Mesenteric fat pad (tissue), 1 donor: ENCODE measurements around the gene PMPCA. TPM values are rescaled to one million over a fixed set of nuclear protein-coding genes. Genes with fewer than 3 reads are reported as not detected.

ENCODE experiments used
- DNase-seq: peaks from one replicate; pipeline ENCODE4 v3.0.0-alpha.2; 2020; ENCODE audit warnings: low spot score
- total RNA-seq: library from RNA; stranded (reverse); fragmentation: NEBNext Ultra II Directional; extraction: Animal tissue kit (Norgen Biotek cat#: 25700); gene quantifications from one replicate; pipeline ENCODE4 v1.2.1, GENCODE V29; 2021
- donor health status: DM: yes; HTN: yes; CAD: no.

PMPCA gene
- total RNA-seq, 1 donor from 2014 or later: 47.3 TPM

DNA sequence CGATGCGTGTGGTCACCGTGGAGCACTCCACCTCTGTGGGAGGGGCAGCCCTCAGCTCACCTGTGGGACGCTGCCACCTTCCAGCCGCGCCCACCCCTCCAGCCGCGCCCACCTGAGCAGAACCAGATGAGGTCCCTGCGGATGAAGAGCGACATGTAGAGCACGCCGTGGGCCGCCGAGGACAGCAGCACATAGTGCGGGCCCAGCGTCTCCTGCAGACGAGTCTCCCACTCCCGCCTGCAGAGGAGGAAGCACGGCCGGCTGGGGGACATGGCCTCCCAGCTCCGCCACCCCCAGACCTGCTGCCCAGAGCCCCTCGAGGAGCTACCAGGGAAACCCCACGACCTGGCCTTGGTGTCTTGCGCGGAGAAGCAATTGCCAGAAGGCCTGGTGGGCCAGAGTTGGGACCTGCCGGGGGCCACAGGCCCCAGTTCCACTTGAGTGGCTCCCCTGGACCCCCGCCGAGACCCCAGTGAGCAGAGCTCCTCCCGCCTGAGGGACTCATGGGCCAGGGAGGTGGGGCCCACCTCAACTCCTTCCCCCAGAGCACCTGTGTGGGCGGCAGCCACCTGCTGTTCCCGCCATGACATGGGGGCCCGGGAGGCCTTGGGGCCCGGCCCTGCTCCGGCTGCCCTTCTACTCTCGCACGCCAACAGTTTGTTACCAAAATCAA lies 22.7 kb downstream of the PMPCA start:
- DNase-seq: no peak

DNA sequence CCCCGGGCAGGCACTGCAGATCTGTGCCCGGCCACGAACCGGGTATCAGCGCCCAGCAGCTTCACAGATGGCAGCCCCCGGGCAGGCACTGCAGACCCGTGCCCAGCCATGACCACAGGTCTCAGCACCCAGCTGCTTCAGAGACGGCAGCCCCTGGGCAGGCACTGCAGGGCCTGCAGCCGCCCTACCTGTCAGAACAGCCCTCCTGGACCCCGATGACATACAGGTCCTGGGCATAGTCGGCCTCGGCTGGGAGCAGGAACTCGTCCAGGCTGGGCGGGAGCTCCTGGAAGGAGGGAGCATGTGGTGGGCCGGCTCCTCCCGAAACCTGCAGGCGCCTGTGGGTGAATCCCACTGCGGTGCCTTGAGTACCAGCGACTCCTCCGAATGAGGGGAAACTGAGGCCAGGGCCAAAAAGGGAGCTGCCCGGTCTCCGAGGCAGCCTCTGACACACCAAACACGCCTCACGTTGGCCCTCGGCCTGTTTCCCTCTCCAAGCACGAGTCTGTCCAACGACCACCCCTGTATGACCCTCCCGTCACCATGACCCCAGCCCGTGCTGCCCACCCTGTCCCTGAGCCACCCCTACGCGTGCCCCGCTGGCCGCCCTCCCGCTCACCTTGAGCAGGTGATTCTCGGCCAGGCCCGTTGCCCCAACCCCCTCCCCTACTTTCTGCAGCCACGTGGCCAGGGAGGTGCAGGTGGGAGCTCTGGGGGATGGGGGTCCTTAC lies 23.6 kb downstream of the PMPCA start:
- no peak for DNase-seq

DNA sequence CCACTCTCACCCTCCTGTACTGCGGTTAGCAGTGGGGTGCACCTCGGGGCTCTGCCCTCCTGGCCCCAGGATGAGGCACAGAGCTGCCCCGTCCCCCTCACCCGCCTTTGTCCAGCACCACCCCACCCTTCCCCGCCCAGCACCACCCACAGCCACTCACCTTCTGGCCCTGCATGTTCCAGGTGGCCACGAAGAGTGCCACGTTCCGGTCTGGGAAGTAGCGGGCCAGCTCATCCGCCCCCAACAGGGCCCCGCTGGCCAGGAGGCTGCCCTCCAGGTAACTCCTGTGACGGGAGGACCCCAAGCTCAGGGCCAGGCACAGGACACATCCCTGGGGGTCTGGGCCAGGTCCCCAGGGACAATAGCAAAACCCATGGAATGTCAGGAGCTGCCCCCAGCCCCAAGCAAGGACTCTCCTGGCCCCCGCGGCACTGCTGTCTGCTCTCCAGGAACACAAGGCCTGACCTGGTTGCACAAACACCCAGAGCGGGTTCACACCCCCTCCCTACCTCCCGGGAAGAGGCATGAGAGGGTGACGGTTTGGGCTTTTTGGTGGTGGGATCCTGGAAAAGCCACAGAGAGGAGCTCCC lies 24.2 kb downstream of the PMPCA start:
- DNase-seq: no peak

DNA sequence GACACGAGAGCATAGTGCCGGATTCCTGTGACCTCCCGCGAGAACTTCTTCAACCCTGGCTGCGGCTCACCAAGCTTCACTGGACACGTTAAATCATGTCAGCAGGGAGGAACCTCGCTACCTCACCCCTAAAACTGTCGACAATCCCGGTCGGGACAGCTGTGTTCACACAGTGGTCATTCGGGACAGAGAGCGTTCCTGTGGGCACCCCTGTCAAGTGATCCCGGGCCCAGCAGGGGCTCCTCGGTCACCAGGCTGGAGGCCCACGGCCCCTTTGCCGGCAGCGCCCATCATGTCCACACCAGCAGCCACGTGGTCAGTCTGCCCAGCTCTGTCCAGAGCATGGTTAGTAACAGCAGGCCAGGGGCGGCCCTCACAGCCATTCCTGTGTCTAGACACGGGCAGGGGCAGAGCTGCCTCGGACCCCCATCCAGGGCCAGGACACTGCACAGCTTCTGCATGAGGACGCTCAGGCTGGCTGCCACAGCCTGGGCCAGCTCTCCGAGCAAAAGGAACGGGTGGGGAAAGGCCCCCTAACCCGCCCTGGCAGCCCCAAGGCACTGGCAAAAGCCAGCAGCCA lies 25.7 kb downstream of the PMPCA start:
- no peak for DNase-seq

DNA sequence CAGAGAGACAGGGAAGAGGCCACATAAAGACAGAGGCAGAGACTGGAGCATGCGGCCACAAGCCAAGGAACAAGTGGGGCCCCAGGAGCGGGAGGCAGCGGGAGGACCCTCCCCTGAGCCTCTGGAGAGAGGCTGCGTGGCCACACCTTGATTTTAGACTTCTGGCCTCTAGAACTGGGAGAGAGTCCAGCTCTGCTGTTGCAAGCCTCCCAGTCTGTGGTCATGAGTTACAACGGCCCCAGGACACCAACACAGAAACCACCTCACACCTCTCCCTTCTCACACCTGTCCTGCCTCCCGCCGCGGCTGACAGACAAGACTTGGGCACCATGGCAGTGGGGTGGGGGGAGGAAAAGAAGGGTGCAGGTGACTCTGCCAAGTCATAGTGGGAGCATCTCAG lies 27.0 kb downstream of the PMPCA start:
- DNase-seq: no peak

DNA sequence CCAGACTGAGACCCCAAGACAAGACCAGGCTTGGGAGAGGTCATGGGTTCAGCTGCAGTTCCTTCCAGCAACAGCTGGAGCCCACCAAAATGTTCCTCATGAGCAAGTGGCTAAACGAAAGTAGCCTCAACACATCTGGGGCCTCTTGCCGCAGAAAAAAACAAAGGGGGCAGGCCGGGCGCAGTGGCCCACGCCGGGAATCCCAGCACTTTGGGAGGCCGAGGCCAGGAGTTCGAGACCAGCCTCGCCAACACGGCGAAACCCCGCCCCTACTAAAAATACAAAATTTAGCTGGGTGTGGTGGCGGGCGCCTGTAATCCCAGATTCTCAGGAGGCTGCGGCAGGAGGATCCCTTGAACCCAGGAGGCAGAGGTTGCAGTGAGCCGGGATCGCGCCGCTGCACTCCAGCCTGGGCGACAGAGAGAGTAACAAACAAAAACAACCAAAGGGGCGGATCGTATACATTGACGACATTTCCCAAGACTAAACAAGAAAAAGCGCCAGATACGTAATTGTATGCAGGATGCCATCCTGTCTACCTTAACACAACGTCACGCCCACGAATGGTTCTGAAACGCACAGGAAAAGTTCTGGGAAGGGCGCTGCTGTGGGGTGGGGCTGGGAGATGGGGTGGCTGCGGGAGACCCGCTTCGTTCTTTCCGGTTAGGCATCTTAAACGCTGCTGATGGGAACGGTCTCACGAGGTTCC lies 27.5 kb downstream of the PMPCA start:
- DNase-seq: no peak

DNA sequence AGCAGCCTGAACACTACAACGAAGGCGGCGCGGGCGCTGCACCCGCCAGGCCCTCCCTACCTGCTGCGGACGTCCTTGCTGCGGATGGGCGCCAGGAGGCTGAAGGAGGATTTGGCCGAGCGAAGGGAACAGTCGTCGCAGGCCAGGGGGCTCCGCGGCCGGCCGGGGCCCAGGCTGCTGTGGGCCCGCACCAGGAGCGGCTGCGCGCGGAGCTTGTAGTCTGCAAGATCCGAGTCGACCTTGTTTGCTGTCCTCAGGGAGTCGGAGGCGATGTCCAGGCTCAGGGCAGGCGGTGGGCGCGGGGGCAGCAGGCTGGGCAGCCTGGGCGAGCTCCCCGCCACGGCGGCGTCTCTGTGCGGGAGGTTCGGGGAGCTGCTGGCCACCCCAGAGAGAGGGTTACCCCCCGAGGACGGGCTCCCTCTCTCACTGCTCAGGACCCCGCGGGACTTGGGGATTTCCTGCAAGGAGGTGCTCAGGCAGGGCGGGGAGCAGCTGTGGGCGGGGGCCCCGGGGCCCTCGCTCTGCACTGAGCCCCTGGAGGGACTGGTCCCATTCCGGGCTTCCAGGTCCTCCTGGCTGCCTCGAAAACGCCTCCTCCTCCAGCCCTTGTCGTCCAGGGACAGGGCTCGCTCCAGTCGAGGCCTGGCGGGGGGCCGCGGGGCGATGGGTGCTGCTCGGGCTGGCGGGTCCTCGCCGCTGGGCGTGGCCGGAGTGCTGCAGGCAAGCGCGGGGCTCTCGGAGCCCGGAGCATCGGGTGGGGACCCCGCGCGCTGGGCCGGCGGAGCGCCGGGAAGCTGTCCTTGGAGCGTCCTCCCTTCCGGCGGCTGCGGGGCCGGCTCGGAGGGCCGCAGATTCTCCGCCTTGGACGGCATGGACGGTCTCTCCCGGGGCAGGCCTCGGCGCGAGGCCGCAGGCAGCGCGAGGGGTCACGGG lies 28.4 kb downstream of the PMPCA start:
- DNase-seq: no peak

DNA sequence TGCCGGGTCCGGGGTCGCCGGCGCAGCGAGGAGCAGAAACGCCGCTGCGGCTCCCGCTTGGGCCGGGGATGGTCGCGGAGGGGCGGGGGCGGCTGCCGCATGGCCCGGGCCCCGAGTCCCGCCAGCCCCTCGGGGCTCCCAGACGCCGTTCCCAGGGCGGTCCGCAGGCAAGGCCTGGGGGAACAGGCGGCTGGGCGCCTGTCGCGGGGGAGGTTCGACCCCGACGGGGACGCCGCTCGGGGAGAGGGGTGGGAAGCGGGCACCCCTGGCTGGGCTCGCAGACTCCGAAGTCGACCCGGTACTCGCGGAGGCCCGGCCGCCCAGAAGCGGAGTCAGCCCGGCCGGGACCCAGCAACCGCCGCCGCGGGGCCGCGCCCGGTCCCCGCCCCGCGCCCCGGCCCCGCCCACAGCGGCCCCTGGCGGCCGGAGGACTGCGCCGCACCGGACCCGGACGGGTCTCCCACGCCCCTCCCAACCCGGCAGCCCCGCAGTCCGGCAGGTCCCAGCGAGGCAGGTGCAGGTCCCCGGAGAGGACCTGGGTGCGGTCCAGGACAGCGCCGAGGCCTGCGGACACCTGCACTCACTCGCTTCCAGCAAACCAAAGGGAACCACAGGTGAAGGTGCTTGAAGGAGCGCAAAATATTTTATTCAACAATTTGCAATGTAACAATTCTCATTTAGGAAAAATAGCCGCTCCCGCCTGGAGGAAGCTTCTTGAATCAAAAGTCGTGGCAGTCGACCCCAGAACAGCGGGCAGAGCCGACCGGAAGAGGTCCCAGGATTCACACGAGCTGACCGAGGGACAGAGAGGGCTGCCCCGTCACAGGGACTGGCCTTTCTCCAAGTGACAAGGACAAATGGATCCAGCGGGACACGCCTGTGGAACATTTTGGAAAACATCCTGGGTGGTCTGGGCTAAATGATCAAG lies 29.3 kb downstream of the PMPCA start, which contains the start of gene INPP5E:
TSS of gene INPP5E (minus strand) at position 365 of the 928 bp plus-strand sequence. CDS start 426 bp downstream, outside the sequence.
- DNase-seq: no peak

DNA sequence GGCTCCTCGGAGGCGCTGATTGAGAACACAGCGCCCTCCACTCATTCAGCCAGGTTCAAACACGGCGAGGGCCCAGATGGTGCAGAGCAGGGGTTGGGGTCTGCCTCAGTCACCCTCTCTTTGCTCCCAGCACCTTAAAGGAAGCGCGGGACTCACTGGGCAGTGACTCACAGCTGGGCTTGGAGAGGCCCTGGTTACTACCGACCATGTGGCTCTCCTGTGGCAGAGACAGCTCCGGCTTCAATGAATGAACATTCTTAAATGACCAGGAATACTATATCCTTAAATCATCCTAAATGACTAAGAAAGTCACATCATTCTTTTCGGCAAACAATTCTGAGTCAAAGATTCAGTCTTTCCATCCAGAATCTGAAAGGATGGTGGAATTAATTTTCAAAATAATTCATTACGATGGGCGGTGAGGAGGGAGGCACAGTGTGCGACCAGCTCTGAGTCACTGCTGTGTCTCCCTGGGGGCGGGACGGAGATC lies 30.8 kb downstream of the PMPCA start:
- DNase-seq: no peak

DNA sequence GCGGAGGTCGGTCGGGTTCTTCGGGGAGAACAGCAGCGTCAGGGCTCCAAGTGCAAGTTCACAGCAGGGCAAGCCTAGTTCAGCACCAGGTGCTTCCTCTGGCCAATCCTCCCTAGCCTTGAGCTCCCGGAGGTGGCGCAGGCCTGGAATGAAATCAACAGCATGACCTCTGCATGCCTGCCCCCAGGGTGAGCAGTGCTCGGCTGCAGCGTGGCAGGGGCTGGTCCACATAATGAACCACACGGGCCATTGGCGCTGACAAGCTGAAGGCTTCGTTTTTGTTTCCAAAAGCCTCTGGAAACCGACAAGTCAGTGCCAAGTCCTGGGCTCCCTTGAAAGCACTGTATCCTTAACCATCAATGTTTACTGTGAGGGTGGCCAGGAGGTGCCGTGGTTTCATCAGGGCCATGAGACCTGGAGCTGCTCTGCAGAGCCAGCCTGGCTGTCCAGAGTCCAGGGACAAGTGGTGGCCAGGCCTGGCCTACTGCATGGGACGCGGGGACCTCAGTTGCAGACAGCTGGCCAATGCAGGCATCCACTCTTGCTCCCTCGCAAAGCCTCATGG lies 31.3 kb downstream of the PMPCA start:
- DNase-seq: no peak

DNA sequence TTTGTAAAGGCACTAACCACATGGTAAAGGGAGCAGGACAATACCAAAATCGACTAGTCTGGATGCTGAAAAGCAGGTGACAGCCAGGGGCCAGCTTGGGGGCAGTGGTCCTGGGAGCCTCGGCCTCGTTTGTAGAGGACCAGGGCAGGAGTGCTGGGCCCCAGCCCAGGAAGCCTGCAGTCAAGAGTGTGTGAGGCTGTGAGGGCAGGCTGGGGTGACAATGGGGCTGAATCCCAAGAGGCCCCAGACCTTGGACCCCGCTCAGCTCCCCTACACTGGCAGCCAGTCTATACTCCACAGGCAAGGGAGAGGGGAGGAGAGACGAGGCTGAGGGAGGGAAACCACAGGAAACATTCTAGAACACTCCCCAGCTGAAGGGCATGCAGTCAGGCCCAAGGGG lies 31.8 kb downstream of the PMPCA start:
- DNase-seq: no peak

DNA sequence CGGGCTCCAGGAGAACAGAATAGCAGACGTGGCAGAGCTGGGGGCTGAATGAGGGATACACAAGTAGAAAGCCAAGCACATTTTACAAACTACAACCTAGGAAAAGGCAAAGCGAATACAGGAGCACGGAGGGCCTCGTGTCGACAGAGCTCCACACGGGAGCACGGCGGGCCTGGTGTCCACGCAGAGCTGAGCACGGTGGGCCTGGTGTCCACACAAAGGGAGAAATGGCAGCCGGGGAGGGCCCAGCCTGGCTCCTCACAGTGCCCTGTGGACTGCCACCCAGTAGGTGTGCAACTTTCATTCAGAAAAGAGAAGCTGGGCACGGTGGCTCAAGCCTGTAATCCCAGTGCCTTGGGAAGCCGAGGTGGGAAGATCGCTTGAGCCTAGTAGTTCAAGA lies 32.6 kb downstream of the PMPCA start:
- DNase-seq: no peak

DNA sequence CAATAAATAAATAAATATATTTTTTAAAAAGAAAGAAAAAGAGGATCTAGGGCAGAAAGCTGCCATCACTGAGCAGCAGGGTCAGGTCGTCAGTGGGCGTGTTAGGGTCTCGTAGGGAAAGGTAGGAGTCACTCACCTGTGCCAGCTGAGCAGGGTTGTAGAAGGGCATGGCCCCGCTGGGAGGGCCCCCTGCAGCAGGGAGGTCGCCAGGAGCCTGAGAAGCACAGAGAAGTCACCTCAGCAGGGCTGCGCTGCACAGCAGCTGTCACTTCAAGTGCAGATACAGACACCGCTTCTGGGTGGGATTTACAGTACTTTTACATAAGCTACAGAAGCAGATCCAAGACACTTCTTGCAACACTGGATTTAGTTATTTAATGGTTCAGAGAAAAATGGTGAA lies 33.2 kb downstream of the PMPCA start:
- DNase-seq: no peak

DNA sequence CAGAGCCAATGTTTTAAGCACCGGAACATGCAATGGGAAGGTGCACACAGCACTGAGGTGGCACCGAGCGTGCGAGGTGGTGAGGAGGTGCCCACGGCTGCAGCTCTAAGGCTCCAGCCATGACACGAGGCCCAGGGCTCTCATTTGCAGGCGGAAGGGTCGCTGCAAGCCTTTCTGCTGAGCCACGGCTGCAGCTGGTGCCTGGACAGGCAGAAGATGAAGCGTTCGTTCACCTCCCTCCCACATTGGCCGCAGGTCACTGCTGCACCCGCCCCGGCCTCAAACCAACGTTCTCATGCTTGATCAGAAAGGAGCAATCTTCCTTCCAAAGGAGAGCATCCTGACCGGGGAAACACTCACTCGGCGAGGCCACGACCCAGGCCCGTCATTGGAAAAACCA lies 33.6 kb downstream of the PMPCA start:
- no peak for DNase-seq

DNA sequence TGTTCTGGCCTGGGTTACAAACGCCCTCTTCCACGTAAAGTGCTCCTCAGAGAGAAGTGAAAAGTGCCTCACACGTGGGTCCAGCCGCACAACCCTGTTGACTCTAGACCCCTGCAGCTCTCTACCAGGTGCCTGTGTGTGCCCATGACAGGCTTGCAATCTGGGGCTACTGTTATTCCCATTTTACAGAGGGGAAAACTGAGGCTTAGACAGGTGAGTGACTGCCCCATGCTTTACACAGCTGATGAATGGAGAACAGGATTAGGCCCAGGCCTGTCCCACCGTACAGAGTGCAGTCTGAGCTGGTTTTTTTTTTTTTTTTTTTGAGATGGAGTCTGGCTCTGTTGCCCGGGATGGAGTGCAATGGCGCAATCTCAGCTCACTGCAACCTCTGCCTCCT lies 35.3 kb downstream of the PMPCA start:
- no peak for DNase-seq

DNA sequence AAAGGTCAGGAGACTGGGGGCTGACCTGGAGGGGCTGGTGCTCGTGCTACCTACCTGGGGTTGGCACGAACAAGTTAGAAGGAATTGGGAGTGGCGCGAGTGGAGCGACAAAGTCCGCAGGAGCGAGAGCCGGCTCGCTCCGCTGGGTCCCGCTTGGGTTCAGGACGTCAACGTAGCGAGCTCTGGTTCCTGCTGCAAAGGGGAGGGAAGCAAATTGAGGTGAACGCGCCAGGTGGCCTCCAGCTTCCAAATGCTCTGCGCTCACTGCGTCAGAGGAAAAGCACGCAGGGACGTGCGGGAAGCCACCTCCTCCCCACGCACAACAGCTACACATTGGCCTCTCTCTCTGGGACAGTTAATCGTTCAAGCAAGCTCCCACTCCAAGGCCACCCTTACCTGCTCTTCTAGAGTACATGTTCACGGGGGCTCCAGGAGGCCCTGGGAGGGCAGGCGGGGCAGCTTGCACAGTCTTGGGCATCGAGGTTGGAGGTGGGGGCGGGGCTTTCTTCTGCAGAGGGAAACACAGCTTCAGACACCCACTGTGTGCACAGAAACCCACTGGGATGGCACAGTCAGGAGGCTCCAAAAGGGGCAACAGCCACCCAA lies 36.8 kb downstream of the PMPCA start:
- no peak for DNase-seq

DNA sequence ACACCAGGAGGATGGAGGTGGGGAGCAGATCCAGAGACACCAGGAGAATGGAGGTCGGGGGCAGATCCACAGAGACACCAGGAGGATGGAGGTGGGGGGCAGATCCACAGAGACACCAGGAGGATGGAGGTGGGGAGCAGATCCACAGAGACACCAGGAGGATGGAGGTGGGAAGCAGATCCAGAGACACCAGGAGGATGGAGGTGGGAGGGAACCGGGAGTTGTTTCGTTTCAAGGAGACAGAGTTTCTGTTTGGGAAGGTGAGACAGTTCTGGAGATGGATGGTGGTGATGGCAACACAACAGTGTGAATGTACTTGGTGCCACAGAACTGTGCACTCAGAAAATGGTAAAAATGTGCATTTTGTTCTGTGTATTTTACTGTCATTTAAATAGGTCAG lies 38.2 kb downstream of the PMPCA start:
- no peak for DNase-seq

DNA sequence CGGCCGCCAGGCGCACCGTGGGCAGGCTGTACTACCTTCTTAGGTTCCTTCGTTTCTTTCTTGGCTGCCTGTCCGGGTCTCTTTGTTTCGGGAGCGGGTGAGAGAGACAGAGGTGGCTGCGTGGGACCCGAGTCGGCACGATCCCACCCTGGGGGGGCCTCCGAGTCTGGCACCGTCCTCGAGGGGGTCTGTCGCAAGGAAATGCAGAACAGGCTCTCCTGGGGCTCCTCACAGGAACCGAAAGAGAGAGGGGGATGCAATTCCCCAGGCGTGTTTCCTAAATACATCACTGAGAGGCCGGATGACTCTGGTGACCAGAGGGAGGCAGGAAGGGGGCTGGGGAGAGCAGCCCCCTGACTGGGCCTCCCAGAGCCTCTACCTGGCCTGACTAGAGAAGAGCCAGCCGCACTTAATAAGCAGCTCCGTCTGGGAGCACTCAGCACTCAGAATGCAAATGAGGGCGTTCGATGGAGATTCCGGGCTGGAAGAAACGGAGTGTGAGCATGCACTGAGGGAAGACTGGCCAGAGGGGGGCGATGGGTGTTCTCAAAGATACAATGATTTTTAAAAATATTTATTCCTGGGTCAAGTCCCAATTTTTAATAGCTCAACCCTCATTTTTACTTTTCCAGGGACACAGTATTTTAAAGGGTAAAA lies 40.9 kb downstream of the PMPCA start:
- no peak for DNase-seq
